Heart left ventricle (tissue), 16 donors: ENCODE data around the gene ZNF473. TPM values are rescaled to one million over a fixed set of nuclear protein-coding genes. Genes with fewer than 3 reads are reported as not detected.

ENCODE experiments used
- ATAC-seq, 4 donors: fragments of 200-7000 bp; cut with Tn5 transposase; one replicate each; pipeline ENCODE4 v1.9.1; 2020 to 2022; ENCODE audit warnings: moderate library complexity in 4 of 4, mild to moderate bottlenecking in 3 of 4, moderate number of reproducible peaks in 1 of 4
- DNase-seq, 5 donors: peaks; one replicate each; pipeline ENCODE4 v3.0.0-alpha.2; 2020
- H3K27ac ChIP-seq, 12 donors: fragments of 200-600 bp; sonication (generic) in 4 of 12; one replicate each; pipeline versions ENCODE4 v1.5.0 to v1.8.0; 2016 to 2022; ENCODE audit warnings: mild to moderate bottlenecking in 2 of 12
- H3K27me3 ChIP-seq, 9 donors: fragments of 200-600 bp; sonication (generic) in 2 of 9; one replicate each; pipeline versions ENCODE4 v1.5.1 to v1.8.0; 2016 to 2022; ENCODE audit warnings: mild to moderate bottlenecking in 3 of 9
- H3K36me3 ChIP-seq, 9 donors: fragments of 200-600 bp; sonication (generic) in 2 of 9; one replicate each; pipeline versions ENCODE4 v1.5.0 to v1.8.0; 2018 to 2022; ENCODE audit warnings: mild to moderate bottlenecking in 2 of 9
- H3K4me1 ChIP-seq, 12 donors: fragments of 200-600 bp; sonication (generic) in 4 of 12; one replicate each; pipeline versions ENCODE4 v1.5.0 to v1.8.0; 2016 to 2022; ENCODE audit warnings: mild to moderate bottlenecking in 3 of 12
- H3K4me3 ChIP-seq, 12 donors: fragments of 200-600 bp; sonication (generic) in 4 of 12; one replicate each; pipeline versions ENCODE4 v1.5.0 to v1.8.0; 2017 to 2022; ENCODE audit warnings: mild to moderate bottlenecking in 9 of 12, moderate library complexity in 4 of 12
- H3K9me3 ChIP-seq, 12 donors: fragments of 200-600 bp; sonication (generic) in 4 of 12; one replicate each; pipeline versions ENCODE4 v1.5.0 to v1.8.0; 2016 to 2022; ENCODE audit warnings: mild to moderate bottlenecking in 1 of 12
- CTCF ChIP-seq, 12 donors: fragments of 200-600 bp; sonication (generic) in 4 of 12; IDR thresholded peaks; one replicate each; pipeline versions ENCODE4 v1.5.0 to v1.8.0; 2018 to 2022; ENCODE audit warnings: antibody characterized with exemption in 12 of 12, mild to moderate bottlenecking in 5 of 12
- POLR2A ChIP-seq, 2 donors: fragments of 450-650 bp; IDR thresholded peaks; one replicate each; pipeline ENCODE4 v1.6.1; 2017; ENCODE audit warnings: antibody characterized with exemption in 2 of 2, mild to moderate bottlenecking in 2 of 2, moderate library complexity in 2 of 2
- WGBS, 4 donors: extraction: QIAGEN DNeasy Blood & Tissue Kit in 2 of 4; methylation state at CpG; one replicate each; pipeline versions ENCODE4 v1.1.5 to v1.1.7; 2013 to 2018; 5-methylcytosine and 5-hydroxymethylcytosine counted together
- intact Hi-C, 10 donors: fragments of 100-400 bp; cut with DNase I; formaldehyde crosslinking; loops; one replicate each; pipeline versions ENCODE4 v1.11.1 to v1.14.2; 2022
- polyA plus RNA-seq, 2 donors: library from polyadenylated mRNA; stranded (reverse); fragments of 200-250 nt; gene quantifications; one replicate each; pipeline ENCODE4 v1.2.3, GENCODE V29; 2013
- total RNA-seq, 9 donors: library from RNA; depleted of rRNA in 2 of 9; stranded (reverse); fragments of >200 nt in 2 of 9; fragmentation: NEBNext Ultra II Directional in 3 of 9; extraction: Animal tissue kit (Norgen Biotek cat#: 25700) in 3 of 9; gene quantifications; one replicate each; pipeline versions ENCODE4 v1.1.0 to v1.2.4, GENCODE V29; 2016 to 2023
- donor health status: ischemic (EF 13 %, LVEDD 7.1; RV severe dilation, severe dysfunction).
- donor health status: healthy with polysubstance abuse.
- donor health status: DM: no; HTN: yes; CAD: no.
- donor health status: DM: no; HTN: no; CAD: no.
- donor health status: ischemic (EF 25% LVEDD 6.9; RV normal size, moderate dysfunction).
- donor health status: ischemic (EF 25% LVEDD 5.7; RV mildly dilated, moderate dysfunction).
- donor health status: healthy.
- donor health status: DM: yes; HTN: yes; CAD: no.
- donor health status: ischemic (EF 35%, LVEDD 5.7; RV mildly dilated, moderate dysfunction).
- donor health status: nonischemic (EF 11% LVEDD 7.7; RV severe dilation, severe dysfunction).
- donor health status: DM: yes; HTN: yes; CAD: no.
- donor health status: PGD.
- donor health status: ischemic (EF 29% LVEDD 5.4; RV normal size, mild dysfunction).
- donor health status: nonischemic (EF 23%, LVEDD 6.1; RV moderate dilation, normal function).

ZNF473 gene
- total and polyA plus RNA-seq, 11 donors = 1.6 to 6.5 (median 3.4) TPM

GRCh38 chr19:50053119-50053518 lies 27.3 kb downstream of the ZNF473 start:
- H3K4me3 ChIP-seq = no peak overlapping the region
- DNase-seq (no peak), ATAC-seq (no peak)
- no peak for TF ChIP-seq CTCF (IDR thresholded peaks at IDR 0.05)
- no peak for TF ChIP-seq POLR2A (IDR thresholded peaks at IDR 0.05)
- intact Hi-C loops = no loop called here
- no peaks in the 10 kb centered on the region for H3K27me3 ChIP-seq
- WGBS, 4 donors = 72 to 78% (median 74%) methylated on average over 4 of the region's 4 CpGs
- peaks cover 0 to 13% (median 3%) of the 10 kb centered on the region in 12 donors for H3K9me3 ChIP-seq
- peaks cover 0 to under 1% (median 0%) of the 10 kb centered on the region in 9 donors for H3K36me3 ChIP-seq
- no peak overlapping the region for H3K27ac ChIP-seq
- H3K4me1 ChIP-seq = peaks cover 0 to 16% (median 4%) of the 10 kb centered on the region in 12 donors

DNA sequence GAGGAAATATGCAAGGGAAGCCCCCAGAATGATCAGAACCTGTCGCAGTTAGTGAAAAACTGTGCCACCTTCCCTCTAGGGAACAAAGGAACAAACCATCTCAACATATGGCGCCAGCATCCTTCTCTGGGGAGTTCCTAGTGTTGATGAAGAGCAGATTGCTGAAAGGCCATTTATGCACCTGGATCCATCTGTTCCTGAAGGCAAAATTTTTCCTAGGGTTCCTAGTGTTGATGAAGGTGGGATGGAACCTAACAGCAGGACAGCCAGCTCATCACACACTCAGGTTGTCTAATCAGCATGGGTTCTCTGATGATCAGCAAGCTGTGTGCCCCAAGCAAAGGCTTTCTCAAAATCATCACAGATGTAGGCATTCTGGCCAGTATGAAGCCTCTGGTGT lies 32.6 kb downstream of the ZNF473 start:
- ATAC-seq = no peak
- 83 to 90% (median 87%) methylated on average over 2 of the region's 2 CpGs for WGBS, 4 donors
- TF ChIP-seq POLR2A (IDR thresholded peaks at IDR 0.05) (no peak), CTCF (IDR thresholded peaks at IDR 0.05) (no peak)

DNA sequence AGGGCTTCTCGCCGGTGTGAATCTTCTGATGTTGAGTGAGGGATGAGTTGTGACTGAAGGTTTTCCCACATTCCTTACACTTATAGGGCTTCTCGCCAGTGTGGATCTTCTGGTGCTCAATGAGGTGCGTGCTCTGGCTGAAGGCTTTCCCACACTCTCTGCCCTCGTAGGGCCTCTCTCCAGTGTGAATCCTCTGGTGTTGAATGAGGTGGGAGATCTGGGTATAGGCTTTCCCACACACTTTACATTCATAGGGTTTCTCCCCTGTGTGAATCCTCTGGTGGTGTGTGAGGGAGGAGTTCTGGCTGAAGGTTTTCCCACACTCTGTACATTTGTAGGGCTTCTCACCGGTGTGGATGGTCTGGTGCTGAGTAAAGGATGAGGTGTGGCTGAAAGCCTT lies 33.2 kb downstream of the ZNF473 start:
- Histone ChIP-seq H3K4me1 (no peaks in the 10 kb centered on the region), H3K36me3 (no peaks in the 10 kb centered on the region), H3K4me3 (no peak overlapping the region), H3K27ac (no peak overlapping the region), H3K27me3 (no peaks in the 10 kb centered on the region), H3K9me3 (peaks cover 0 to 36% (median 27%) of the 10 kb centered on the region in 12 donors)
- intact Hi-C loops = no loop called here
- WGBS, 4 donors = 80 to 90% (median 84%) methylated on average over 6 of the region's 6 CpGs
- no peak for DNase-seq
- no peak for ATAC-seq
- TF ChIP-seq CTCF (IDR thresholded peaks at IDR 0.05) (no peak), POLR2A (IDR thresholded peaks at IDR 0.05) (no peak)

More for the DNA sequence above, 32.6 kb downstream of the ZNF473 start:
- Histone ChIP-seq H3K4me3 (no peak overlapping the region), H3K27ac (no peak overlapping the region), H3K4me1 (no peaks in the 10 kb centered on the region), H3K36me3 (no peaks in the 10 kb centered on the region), H3K9me3 (peaks cover 0 to 38% (median 27%) of the 10 kb centered on the region in 12 donors), H3K27me3 (no peaks in the 10 kb centered on the region)
- intact Hi-C loops = no loop called here
- DNase-seq = no peak

DNA sequence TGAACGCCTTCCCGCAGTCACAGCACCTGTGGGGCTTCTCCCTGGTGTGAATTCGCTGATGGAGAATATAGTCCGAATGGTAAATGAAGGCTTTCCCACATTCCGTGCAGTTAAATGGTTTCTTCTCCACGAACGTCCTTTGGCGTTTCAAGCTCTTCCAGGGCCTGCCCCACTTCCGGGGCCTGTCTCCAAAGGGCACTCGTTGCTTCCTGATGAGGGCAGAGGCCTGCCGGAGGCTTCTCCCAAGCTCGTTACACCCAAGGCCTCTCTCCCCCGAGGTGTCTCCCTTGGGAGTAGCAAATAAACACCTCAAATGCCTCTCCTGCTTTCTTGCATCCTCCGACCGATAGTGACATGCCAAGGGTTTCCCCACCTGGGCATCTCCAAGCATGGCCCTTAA lies 34.3 kb downstream of the ZNF473 start:
- DNase-seq = no peak
- TF ChIP-seq CTCF (IDR thresholded peaks at IDR 0.05) (no peak), POLR2A (IDR thresholded peaks at IDR 0.05) (no peak)
- H3K9me3 ChIP-seq = peaks cover 0 to 33% (median 27%) of the 10 kb centered on the region in 12 donors
- no peaks in the 10 kb centered on the region for H3K36me3 ChIP-seq
- 76 to 80% (median 79%) methylated on average over 15 of the region's 15 CpGs for WGBS, 4 donors
- no peak overlapping the region for H3K27ac ChIP-seq
- H3K27me3 ChIP-seq = no peaks in the 10 kb centered on the region
- no peaks in the 10 kb centered on the region for H3K4me1 ChIP-seq
- intact Hi-C loops = no loop called here
- ATAC-seq = no peak
- H3K4me3 ChIP-seq = no peak overlapping the region
